Measurements from ENCODE around the gene PDE6D. TPM values are rescaled to one million over a fixed set of nuclear protein-coding genes. Genes with fewer than 3 reads are reported as not detected.

PDE6D gene
- total RNA-seq, 1 donor from 2014 or later: 38.8 TPM

DNA sequence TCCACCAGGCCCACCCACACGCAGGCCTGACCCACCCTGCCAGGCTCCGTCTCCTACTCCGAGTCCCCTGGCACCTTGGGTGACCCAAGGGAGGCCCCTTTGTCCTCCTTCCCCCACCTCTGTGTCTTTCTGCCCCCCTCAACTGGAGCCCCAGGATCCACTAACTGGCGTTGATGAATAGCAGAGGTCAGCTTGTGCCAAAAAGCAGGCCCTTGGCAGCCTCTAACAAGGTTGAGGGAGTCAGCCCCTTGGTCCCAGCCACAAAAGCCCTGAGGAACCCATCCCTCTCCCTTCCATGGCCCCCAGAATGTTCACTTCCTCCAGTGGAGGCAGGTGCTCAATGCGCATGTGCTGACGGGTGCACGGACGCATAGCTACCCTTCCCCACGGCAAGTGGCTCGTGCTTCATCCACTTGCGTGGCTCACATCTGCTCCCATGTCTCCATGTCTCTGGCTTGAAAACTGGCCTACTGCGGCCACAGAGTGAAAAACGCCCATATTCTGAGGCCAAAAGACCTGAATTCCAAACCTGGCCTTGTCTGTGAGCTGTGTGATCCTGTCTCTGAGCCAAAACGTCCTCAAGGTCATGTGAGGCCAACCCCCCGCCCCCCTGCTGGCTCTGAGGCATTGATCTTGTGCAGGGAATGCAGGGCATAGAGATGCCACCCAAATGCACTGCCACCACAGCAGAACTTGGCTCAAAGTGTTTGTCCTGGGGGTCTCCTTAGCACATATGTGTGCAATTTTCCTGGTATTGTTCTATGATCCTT lies 91.8 kb downstream of the PDE6D start:
- no peaks in the 10 kb centered on the region for H3K9me3 Mint-ChIP-seq
- no peak for DNase-seq (ENCODE audit: low read depth, low spot score)
- peak overlapping the region; percentile 12 for H3K27ac Mint-ChIP-seq (ENCODE audit: unreplicated experiment)
- no peaks in the 10 kb centered on the region for H3K27me3 Mint-ChIP-seq (ENCODE audit: low read depth)
- TF ChIP-seq, protein P1, sequence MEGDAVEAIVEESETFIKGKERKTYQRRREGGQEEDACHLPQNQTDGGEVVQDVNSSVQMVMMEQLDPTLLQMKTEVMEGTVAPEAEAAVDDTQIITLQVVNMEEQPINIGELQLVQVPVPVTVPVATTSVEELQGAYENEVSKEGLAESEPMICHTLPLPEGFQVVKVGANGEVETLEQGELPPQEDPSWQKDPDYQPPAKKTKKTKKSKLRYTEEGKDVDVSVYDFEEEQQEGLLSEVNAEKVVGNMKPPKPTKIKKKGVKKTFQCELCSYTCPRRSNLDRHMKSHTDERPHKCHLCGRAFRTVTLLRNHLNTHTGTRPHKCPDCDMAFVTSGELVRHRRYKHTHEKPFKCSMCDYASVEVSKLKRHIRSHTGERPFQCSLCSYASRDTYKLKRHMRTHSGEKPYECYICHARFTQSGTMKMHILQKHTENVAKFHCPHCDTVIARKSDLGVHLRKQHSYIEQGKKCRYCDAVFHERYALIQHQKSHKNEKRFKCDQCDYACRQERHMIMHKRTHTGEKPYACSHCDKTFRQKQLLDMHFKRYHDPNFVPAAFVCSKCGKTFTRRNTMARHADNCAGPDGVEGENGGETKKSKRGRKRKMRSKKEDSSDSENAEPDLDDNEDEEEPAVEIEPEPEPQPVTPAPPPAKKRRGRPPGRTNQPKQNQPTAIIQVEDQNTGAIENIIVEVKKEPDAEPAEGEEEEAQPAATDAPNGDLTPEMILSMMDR (conservative IDR thresholded peaks at IDR 0.05): no peak
- H3K4me1 Mint-ChIP-seq: peaks cover 26% of the 10 kb centered on the region
- H3K36me3 Mint-ChIP-seq (ENCODE audit: low read depth): no peaks in the 10 kb centered on the region
- peak overlapping the region; percentile 41 for H3K4me3 Mint-ChIP-seq

- TF ChIP-seq, protein P1 (conservative IDR thresholded peaks at IDR 0.05): no peak
- no peak overlapping the region for H3K4me3 Mint-ChIP-seq
- no peak for DNase-seq (ENCODE audit: low read depth, low spot score)
Observed at GRCh38 chr2:231688719-231689118, 92.4 kb downstream of the PDE6D start.

GRCh38 chr2:231687961-231688360 lies 93.1 kb downstream of the PDE6D start:
- Mint-ChIP-seq H3K27ac (ENCODE audit: unreplicated experiment) (peak overlapping the region; percentile 67), H3K4me1 (peaks cover 26% of the 10 kb centered on the region), H3K9me3 (no peaks in the 10 kb centered on the region), H3K36me3 (ENCODE audit: low read depth) (no peaks in the 10 kb centered on the region), H3K27me3 (ENCODE audit: low read depth) (no peaks in the 10 kb centered on the region), H3K4me3 (peak overlapping the region; percentile 50)
- DNase-seq (ENCODE audit: low read depth, low spot score): no peak
- TF ChIP-seq, protein P1 (conservative IDR thresholded peaks at IDR 0.05): no peak

More at GRCh38 chr2:231688719-231689118, 92.4 kb downstream of the PDE6D start:
- H3K4me1 Mint-ChIP-seq: peaks cover 26% of the 10 kb centered on the region
- peak overlapping the region; percentile 12 for H3K27ac Mint-ChIP-seq (ENCODE audit: unreplicated experiment)
- no peaks in the 10 kb centered on the region for H3K9me3 Mint-ChIP-seq
- no peaks in the 10 kb centered on the region for H3K27me3 Mint-ChIP-seq (ENCODE audit: low read depth)
- no peaks in the 10 kb centered on the region for H3K36me3 Mint-ChIP-seq (ENCODE audit: low read depth)

GRCh38 chr2:231687133-231687852 lies 93.8 kb downstream of the PDE6D start:
- H3K27me3 Mint-ChIP-seq (ENCODE audit: low read depth): no peaks in the 10 kb centered on the region
- peak overlapping the region; percentile 70 for H3K27ac Mint-ChIP-seq (ENCODE audit: unreplicated experiment)
- H3K4me1 Mint-ChIP-seq: peaks cover 32% of the 10 kb centered on the region
- TF ChIP-seq, protein P1 (conservative IDR thresholded peaks at IDR 0.05): peak; percentile 56
- peak; percentile 76 for DNase-seq (ENCODE audit: low read depth, low spot score)
- no peaks in the 10 kb centered on the region for H3K36me3 Mint-ChIP-seq (ENCODE audit: low read depth)
- no peaks in the 10 kb centered on the region for H3K9me3 Mint-ChIP-seq
- H3K4me3 Mint-ChIP-seq: peak overlapping the region; percentile 50

- Mint-ChIP-seq H3K27me3 (ENCODE audit: low read depth) (no peaks in the 10 kb centered on the region), H3K4me1 (peaks cover 39% of the 10 kb centered on the region), H3K27ac (ENCODE audit: unreplicated experiment) (peak overlapping the region; percentile 70)
Observed at GRCh38 chr2:231686192-231687100, 94.6 kb downstream of the PDE6D start.

More at GRCh38 chr2:231686192-231687100, 94.6 kb downstream of the PDE6D start:
- TF ChIP-seq, protein P1 (conservative IDR thresholded peaks at IDR 0.05): no peak
- peak overlapping the region; percentile 50 for H3K4me3 Mint-ChIP-seq
- H3K9me3 Mint-ChIP-seq: no peaks in the 10 kb centered on the region
- no peak for DNase-seq (ENCODE audit: low read depth, low spot score)
- H3K36me3 Mint-ChIP-seq (ENCODE audit: low read depth): no peaks in the 10 kb centered on the region

All from neural crest cell (in vitro differentiated cells).